B cell (primary cell): ENCODE data around the gene ARFGAP3. TPM values are rescaled to one million over a fixed set of nuclear protein-coding genes. Genes with fewer than 3 reads are reported as not detected.

Experiments
- ATAC-seq: fragments of 200-7000 bp; cut with Tn5 transposase; one replicate; pipeline ENCODE4 v1.10.0; 2021; ENCODE audit warnings: low read depth, mild to moderate bottlenecking, moderate number of reproducible peaks, moderate library complexity
- CTCF ChIA-PET: fragments of 350-600 bp; sonication (Branson Sonifier 250); formaldehyde crosslinking; loops from one replicate; lab custom pipeline; 2021; ENCODE audit warnings: antibody characterized with exemption, inconsistent platforms; lab: Charles Lee
- POLR2A ChIA-PET: fragments of 350-600 bp; sonication (Branson Sonifier 250); formaldehyde crosslinking; loops from one replicate; lab custom pipeline; 2021; ENCODE audit warnings: antibody characterized with exemption; lab: Charles Lee
- DNase-seq: peaks from one replicate; pipeline ENCODE4 v3.0.0; 2013
- H2AFZ ChIP-seq: 2 replicates; pipeline ENCODE4 v1.6.1; 2012; ENCODE audit warnings: mild to moderate bottlenecking, low read depth, low read length; ENCODE audit not compliant: insufficient read depth, poor library complexity, severe bottlenecking
- H3K27ac ChIP-seq, 2 donors: 1 replicate in 1 of 2; 2 replicates in 1 of 2; pipeline ENCODE4 v1.5.1; 2012 to 2013; ENCODE audit warnings: low read length in 2 of 2, mild to moderate bottlenecking in 2 of 2, moderate library complexity in 1 of 2
- H3K27me3 ChIP-seq, 4 experiments: fragments of 200-600 bp in 1 of 4; sonication (generic) in 1 of 4; replicated peaks in 1 of 4; 1 replicate in 2 of 4; 2 replicates in 2 of 4; pipeline versions ENCODE4 v1.6.1 to v1.7.0; 2013 to 2016; ENCODE audit warnings: low read length in 3 of 4, mild to moderate bottlenecking in 2 of 4, mixed read lengths in 1 of 4, moderate library complexity in 1 of 4; ENCODE audit not compliant: insufficient read depth in 4 of 4, control insufficient read depth in 3 of 4; ENCODE audit errors: control extremely low read depth in 1 of 4
- H3K36me3 ChIP-seq, 2 experiments: replicated peaks in 1 of 2; 1 replicate in 1 of 2; 2 replicates in 1 of 2; pipeline versions ENCODE4 v1.6.1 to v1.7.1; 2013; ENCODE audit warnings: low read length in 1 of 2; ENCODE audit not compliant: insufficient read depth in 2 of 2, control insufficient read depth in 1 of 2; ENCODE audit errors: control extremely low read depth in 1 of 2, extremely low read depth in 1 of 2
- H3K4me1 ChIP-seq, 2 donors: fragments of 200-600 bp in 1 of 2; sonication (generic) in 1 of 2; 1 replicate in 1 of 2; 2 replicates in 1 of 2; pipeline versions ENCODE4 v1.5.1 to v1.6.1; 2013 to 2017; ENCODE audit warnings: low read length in 2 of 2; ENCODE audit not compliant: control insufficient read depth in 2 of 2, insufficient read depth in 2 of 2
- H3K4me2 ChIP-seq: replicated peaks from 2 replicates; pipeline ENCODE3; 2012; ENCODE audit warnings: mild to moderate bottlenecking, low read depth, low read length; ENCODE audit not compliant: poor library complexity, severe bottlenecking
- H3K4me3 ChIP-seq, 5 experiments: fragments of 200-600 bp in 1 of 5; sonication (generic) in 1 of 5; 1 replicate in 3 of 5; 2 replicates in 2 of 5; pipeline versions ENCODE4 v1.5.1 to v1.7.0; 2011 to 2016; ENCODE audit warnings: low read length in 4 of 5, mild to moderate bottlenecking in 4 of 5, low read depth in 2 of 5, control low read depth in 1 of 5, moderate library complexity in 1 of 5; ENCODE audit not compliant: insufficient read depth in 1 of 5; ENCODE audit errors: control extremely low read depth in 1 of 5, extremely low read depth in 1 of 5
- H3K79me2 ChIP-seq: fragments of 200-600 bp; sonication (generic); one replicate; pipeline ENCODE4 v1.6.0; 2016; ENCODE audit warnings: low read length; ENCODE audit not compliant: control insufficient read depth, insufficient read depth
- H3K9ac ChIP-seq: fragments of 200-600 bp; sonication (generic); 2 replicates; pipeline ENCODE4 v1.6.1; 2017; ENCODE audit warnings: mild to moderate bottlenecking, low read length, moderate library complexity
- H3K9me3 ChIP-seq, 3 donors: one replicate each; pipeline versions ENCODE4 v1.6.1 to v1.7.1; 2013; ENCODE audit warnings: low read length in 2 of 3; ENCODE audit not compliant: control insufficient read depth in 2 of 3, insufficient read depth in 1 of 3; ENCODE audit errors: control extremely low read depth in 1 of 3
- H4K20me1 ChIP-seq: 2 replicates; pipeline ENCODE4 v1.6.0; 2012; ENCODE audit warnings: mild to moderate bottlenecking, low read length; ENCODE audit not compliant: insufficient read depth, control insufficient read depth, poor library complexity, severe bottlenecking
- H3K27ac Mint-ChIP-seq: one replicate; pipeline ENCODE4 v1.8.0; 2021; ENCODE audit warnings: mixed read lengths
- H3K27me3 Mint-ChIP-seq: one replicate; pipeline ENCODE4 v1.8.0; 2021; ENCODE audit warnings: mixed read lengths
- H3K4me1 Mint-ChIP-seq: one replicate; pipeline ENCODE4 v1.8.0; 2021; ENCODE audit warnings: mixed read lengths
- H3K4me3 Mint-ChIP-seq: one replicate; pipeline ENCODE4 v1.8.0; 2021; ENCODE audit warnings: mixed read lengths
- H3K9me3 Mint-ChIP-seq: one replicate; pipeline ENCODE4 v1.8.0; 2022; ENCODE audit warnings: mixed read lengths; ENCODE audit not compliant: insufficient read depth
- EZH2 ChIP-seq: IDR thresholded peaks from 2 replicates; pipeline ENCODE4 v1.6.1; 2012; ENCODE audit warnings: borderline replicate concordance, low read depth, mild to moderate bottlenecking, moderate library complexity, low read length; ENCODE audit not compliant: insufficient read depth, poor library complexity, severe bottlenecking
- WGBS: methylation state at CpG from one replicate; pipeline ENCODE4 v1.1.5; 2013; ENCODE audit warnings: missing lambda C conversion rate; ENCODE audit not compliant: insufficient coverage; 5-methylcytosine and 5-hydroxymethylcytosine counted together
- intact Hi-C: fragments of 100-400 bp; cut with micrococcal nuclease; formaldehyde crosslinking; loops from one replicate; pipeline ENCODE4 v1.10.0; 2022
- polyA plus RNA-seq: library from polyadenylated mRNA; depleted of rRNA; stranded (reverse); fragments of >200 nt; gene quantifications from 2 replicates; pipeline ENCODE4 v1.2.3, GENCODE V29; 2012
- total RNA-seq, 2 donors: library from RNA; stranded (reverse); fragments of 120-200 nt in 1 of 2; gene quantifications; 1 replicate in 1 of 2; 2 replicates in 1 of 2; pipeline versions ENCODE4 v1.2.3 to v1.2.4, GENCODE V29; 2013 to 2022
- TF ChIP-seq, protein P1 (sequence below): fragments of 200-600 bp; IDR thresholded peaks from one replicate; pipeline ENCODE4 v1.8.0; 2022; ENCODE audit warnings: antibody characterized with exemption, mild to moderate bottlenecking

Gene ARFGAP3
- total and polyA plus RNA-seq, 2 donors (not counting 1 experiment from before 2014, with no cell fraction given) = 10.7 to 33.2 TPM

DNA sequence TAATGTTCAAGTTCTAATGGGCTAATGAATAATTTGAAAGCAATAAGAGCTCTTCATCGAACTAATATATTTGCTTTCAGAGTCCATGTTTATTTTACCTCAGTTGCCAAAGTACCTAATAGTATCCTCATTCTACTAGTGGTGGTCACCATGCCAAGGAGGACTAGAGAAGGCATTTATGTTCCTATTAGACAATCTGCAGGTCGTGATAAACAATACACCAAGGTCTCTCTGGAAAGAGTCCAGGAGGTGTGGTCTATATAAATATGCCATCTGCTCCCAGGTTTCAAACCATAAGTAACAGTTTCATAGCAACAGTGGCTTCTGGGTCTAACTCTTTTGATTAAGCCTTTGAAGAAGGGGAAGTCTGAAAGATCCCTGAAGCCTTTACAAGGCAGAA is 42.9 kb downstream of the ARFGAP3 start:
- no CpG with 5 or more reads among the region's 2 CpGs for WGBS
- ChIA-PET POLR2A (no interaction called here), CTCF (no interaction called here)
- no peaks in the 10 kb centered on the region for H3K79me2 ChIP-seq
- H2AFZ ChIP-seq = no peak overlapping the region
- DNase-seq = no peak
- no peak overlapping the region for H3K27ac ChIP-seq
- ATAC-seq = no peak
- no peak overlapping the region for H3K4me2 ChIP-seq
- no peaks in the 10 kb centered on the region for H3K27me3 ChIP-seq
- H3K36me3 ChIP-seq = peaks cover 8 to 27% of the 10 kb centered on the region in 2 experiments
- TF ChIP-seq EZH2 = no peak
- TF ChIP-seq, protein P1, sequence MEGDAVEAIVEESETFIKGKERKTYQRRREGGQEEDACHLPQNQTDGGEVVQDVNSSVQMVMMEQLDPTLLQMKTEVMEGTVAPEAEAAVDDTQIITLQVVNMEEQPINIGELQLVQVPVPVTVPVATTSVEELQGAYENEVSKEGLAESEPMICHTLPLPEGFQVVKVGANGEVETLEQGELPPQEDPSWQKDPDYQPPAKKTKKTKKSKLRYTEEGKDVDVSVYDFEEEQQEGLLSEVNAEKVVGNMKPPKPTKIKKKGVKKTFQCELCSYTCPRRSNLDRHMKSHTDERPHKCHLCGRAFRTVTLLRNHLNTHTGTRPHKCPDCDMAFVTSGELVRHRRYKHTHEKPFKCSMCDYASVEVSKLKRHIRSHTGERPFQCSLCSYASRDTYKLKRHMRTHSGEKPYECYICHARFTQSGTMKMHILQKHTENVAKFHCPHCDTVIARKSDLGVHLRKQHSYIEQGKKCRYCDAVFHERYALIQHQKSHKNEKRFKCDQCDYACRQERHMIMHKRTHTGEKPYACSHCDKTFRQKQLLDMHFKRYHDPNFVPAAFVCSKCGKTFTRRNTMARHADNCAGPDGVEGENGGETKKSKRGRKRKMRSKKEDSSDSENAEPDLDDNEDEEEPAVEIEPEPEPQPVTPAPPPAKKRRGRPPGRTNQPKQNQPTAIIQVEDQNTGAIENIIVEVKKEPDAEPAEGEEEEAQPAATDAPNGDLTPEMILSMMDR = no peak
- Mint-ChIP-seq H3K4me1 (no peaks in the 10 kb centered on the region), H3K4me3 (no peak overlapping the region), H3K27me3 (no peaks in the 10 kb centered on the region), H3K9me3 (no peaks in the 10 kb centered on the region), H3K27ac (no peak overlapping the region)
- H4K20me1 ChIP-seq = no peaks in the 10 kb centered on the region
- H3K9me3 ChIP-seq = no peaks in the 10 kb centered on the region
- H3K9ac ChIP-seq = no peak overlapping the region
- intact Hi-C loops = no loop called here
- H3K4me1 ChIP-seq = no peaks in the 10 kb centered on the region
- no peak overlapping the region for H3K4me3 ChIP-seq

DNA sequence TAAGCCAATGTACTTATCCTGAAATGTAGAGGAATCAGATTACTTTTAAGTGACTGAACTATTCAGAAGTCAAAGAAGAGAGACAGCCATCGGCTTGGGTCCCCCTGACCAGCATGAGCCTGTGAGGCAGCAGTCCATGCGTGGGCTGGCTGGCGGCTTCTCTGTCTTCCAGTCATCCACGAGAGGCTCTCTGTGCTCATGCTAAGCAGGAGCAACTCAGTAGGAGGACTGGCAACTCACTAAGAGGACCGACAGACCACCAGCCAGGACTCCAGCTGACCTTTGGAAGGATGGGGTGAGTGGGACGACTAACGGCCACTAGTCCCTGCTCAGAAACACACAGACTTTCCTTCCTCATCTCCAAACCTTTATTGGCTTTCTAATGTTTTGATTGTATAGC is 43.6 kb downstream of the ARFGAP3 start:
- Histone ChIP-seq H3K27ac (no peak overlapping the region), H3K9ac (no peak overlapping the region), H3K4me1 (no peaks in the 10 kb centered on the region), H3K9me3 (no peaks in the 10 kb centered on the region), H3K79me2 (no peaks in the 10 kb centered on the region), H4K20me1 (no peaks in the 10 kb centered on the region), H3K4me2 (no peak overlapping the region), H2AFZ (no peak overlapping the region), H3K27me3 (no peaks in the 10 kb centered on the region), H3K36me3 (peaks cover 8 to 29% of the 10 kb centered on the region in 2 experiments), H3K4me3 (no peak overlapping the region)
- ATAC-seq = no peak
- no peak overlapping the region for H3K4me3 Mint-ChIP-seq
- no peak overlapping the region for H3K27ac Mint-ChIP-seq
- ChIA-PET CTCF (no interaction called here), POLR2A (no interaction called here)
- DNase-seq = no peak
- H3K9me3 Mint-ChIP-seq = no peaks in the 10 kb centered on the region
- no peaks in the 10 kb centered on the region for H3K27me3 Mint-ChIP-seq
- H3K4me1 Mint-ChIP-seq = no peaks in the 10 kb centered on the region
- intact Hi-C loops = no loop called here
- TF ChIP-seq, protein P1 = no peak
- no peak for TF ChIP-seq EZH2
- 100% methylated on average over 4 of the region's 7 CpGs for WGBS
